Uterus (tissue), 2 donors: ENCODE data around the gene PRR5L.

Experiments
- CTCF ChIP-seq, 4 experiments: fragments of 200-600 bp in 2 of 4; fragments of 450-650 bp in 2 of 4; sonication (generic) in 2 of 4; IDR thresholded peaks; one replicate each; pipeline ENCODE4 v1.5.1; 2016 to 2019; ENCODE audit warnings: antibody characterized with exemption in 4 of 4, mild to moderate bottlenecking in 2 of 4, moderate library complexity in 1 of 4
- POLR2A ChIP-seq, 2 donors: fragments of 450-650 bp; IDR thresholded peaks; one replicate each; pipeline ENCODE4 v1.6.1; 2016; ENCODE audit warnings: antibody characterized with exemption in 2 of 2, mild to moderate bottlenecking in 1 of 2, moderate library complexity in 1 of 2

DNA sequence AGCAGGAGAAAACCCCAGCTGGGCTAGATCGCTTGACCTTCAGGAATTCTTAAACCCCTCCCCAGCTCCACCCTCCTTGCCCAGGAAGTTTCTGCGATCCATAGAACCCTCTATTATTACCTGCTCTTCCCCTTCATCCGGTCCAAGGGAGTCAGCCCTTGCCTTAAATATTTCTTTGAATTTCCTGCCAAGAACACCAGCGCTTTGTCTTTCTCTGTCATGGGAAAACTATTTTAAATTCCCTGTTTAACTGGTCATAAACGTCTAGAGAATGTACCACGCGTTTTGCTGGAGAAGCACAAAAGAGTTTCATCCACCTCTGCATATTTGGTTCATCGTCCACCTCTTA, 214.5 kb downstream of the PRR5L start:
- no peak for TF ChIP-seq CTCF (IDR thresholded peaks at IDR 0.05)
- no peak for TF ChIP-seq POLR2A (IDR thresholded peaks at IDR 0.05)
